Smooth muscle cell (in vitro differentiated cells): ENCODE measurements around the gene GNAO1. TPM values are rescaled to one million over a fixed set of nuclear protein-coding genes. Genes with fewer than 3 reads are reported as not detected.

Experiments used
- DNase-seq: peaks from one replicate; lab custom pipeline; 2025; ENCODE audit not compliant: unreplicated experiment; lab: John Stamatoyannopoulos, UW
- H2AFZ ChIP-seq: fragments of 200-600 bp; sonication (generic); 2 replicates; pipeline ENCODE4 v1.6.0; 2016; ENCODE audit warnings: antibody characterized with exemption, low read depth, mild to moderate bottlenecking
- H3F3A ChIP-seq: fragments of 200-600 bp; sonication (generic); 2 replicates; pipeline ENCODE4 v1.6.0; 2017; ENCODE audit warnings: antibody characterized with exemption, low read depth
- H3K27ac ChIP-seq: fragments of 200-600 bp; sonication (generic); 2 replicates; pipeline ENCODE4 v1.5.1; 2016; ENCODE audit warnings: low read depth, mild to moderate bottlenecking
- H3K27me3 ChIP-seq: fragments of 200-600 bp; sonication (generic); 2 replicates; pipeline ENCODE4 v1.6.1; 2016; ENCODE audit warnings: low read depth, mild to moderate bottlenecking
- H3K36me3 ChIP-seq: fragments of 200-600 bp; sonication (generic); 2 replicates; pipeline ENCODE4 v1.5.1; 2016; ENCODE audit warnings: low read depth
- H3K4me1 ChIP-seq: fragments of 200-600 bp; sonication (generic); 2 replicates; pipeline ENCODE4 v1.5.1; 2016; ENCODE audit warnings: low read depth
- H3K4me2 ChIP-seq: fragments of 200-600 bp; sonication (generic); 2 replicates; pipeline ENCODE4 v1.6.0; 2016; ENCODE audit warnings: mild to moderate bottlenecking
- H3K4me3 ChIP-seq: fragments of 200-600 bp; sonication (generic); 2 replicates; pipeline ENCODE4 v1.5.1; 2016; ENCODE audit warnings: mild to moderate bottlenecking
- H3K79me2 ChIP-seq: fragments of 200-600 bp; sonication (generic); 2 replicates; pipeline ENCODE4 v1.6.0; 2016; ENCODE audit warnings: low read depth, mild to moderate bottlenecking
- H3K9ac ChIP-seq: fragments of 200-600 bp; sonication (generic); 2 replicates; pipeline ENCODE4 v1.6.0; 2016; ENCODE audit warnings: low read depth
- H3K9me3 ChIP-seq: fragments of 200-600 bp; sonication (generic); replicated peaks from 2 replicates; pipeline ENCODE4 v1.5.1; 2016; ENCODE audit warnings: low read depth
- H4K20me1 ChIP-seq: fragments of 200-600 bp; sonication (generic); 2 replicates; pipeline ENCODE4 v1.6.0; 2016; ENCODE audit warnings: low read depth
- WGBS: methylation state at CpG from one replicate; pipeline ENCODE4 v1.1.7; 2016; ENCODE audit warnings: low lambda C conversion rate; 5-methylcytosine and 5-hydroxymethylcytosine counted together
- polyA plus RNA-seq: library from polyadenylated mRNA; unstranded; fragments of >200 nt; fragmentation: Nextera tagmentation; extraction: Ambion mirVana; gene quantifications from 2 replicates; pipeline ENCODE4 v1.2.1, GENCODE V29; 2016
- total RNA-seq: library from RNA; depleted of rRNA; stranded (reverse); fragments of >200 nt; gene quantifications from 2 replicates; pipeline ENCODE4 v1.2.3, GENCODE V29; 2014
- TF ChIP-seq, protein P1 (sequence below): fragments of 200-600 bp; sonication (generic); IDR thresholded peaks from 2 replicates; pipeline ENCODE4 v1.5.1; 2017; ENCODE audit warnings: borderline replicate concordance, mild to moderate bottlenecking, antibody characterized with exemption; ENCODE audit not compliant: insufficient read depth, poor library complexity, severe bottlenecking

Gene GNAO1
- total and polyA plus RNA-seq, 2 experiments from 2014 or later: 1.7 to 3.7 TPM

DNA sequence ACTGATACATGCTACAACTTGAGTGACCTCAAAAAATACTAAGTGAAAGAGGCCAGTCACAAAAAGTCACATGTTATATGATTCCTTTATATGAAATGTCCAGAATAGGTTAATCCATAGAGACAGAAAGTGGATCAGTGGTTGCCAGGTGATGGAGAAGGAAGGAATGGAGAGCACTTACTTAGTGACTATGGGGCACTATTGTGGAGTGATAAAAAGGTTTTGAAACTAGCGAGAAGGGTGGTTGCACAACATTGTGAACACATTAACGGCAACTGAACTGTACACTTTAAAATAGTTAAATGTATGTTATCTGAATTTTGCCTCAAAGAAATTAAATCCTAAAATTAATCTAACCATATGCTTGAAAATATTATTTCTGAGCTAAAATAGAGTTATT, 208.2 kb downstream of the GNAO1 start:
- no peak for DNase-seq
- no peaks in the 10 kb centered on the region for H3F3A ChIP-seq
- H2AFZ ChIP-seq: no peak overlapping the region
- H4K20me1 ChIP-seq: no peaks in the 10 kb centered on the region
- H3K9me3 ChIP-seq: no peaks in the 10 kb centered on the region
- peaks cover 12% of the 10 kb centered on the region for H3K36me3 ChIP-seq
- no peak overlapping the region for H3K4me2 ChIP-seq
- H3K27ac ChIP-seq: no peak overlapping the region
- no peak overlapping the region for H3K9ac ChIP-seq
- H3K4me1 ChIP-seq: no peaks in the 10 kb centered on the region
- peaks cover 4% of the 10 kb centered on the region for H3K79me2 ChIP-seq
- H3K4me3 ChIP-seq: no peak overlapping the region
- H3K27me3 ChIP-seq: no peaks in the 10 kb centered on the region
- 97% methylated on average over 2 of the region's 2 CpGs for WGBS
- TF ChIP-seq, protein P1, sequence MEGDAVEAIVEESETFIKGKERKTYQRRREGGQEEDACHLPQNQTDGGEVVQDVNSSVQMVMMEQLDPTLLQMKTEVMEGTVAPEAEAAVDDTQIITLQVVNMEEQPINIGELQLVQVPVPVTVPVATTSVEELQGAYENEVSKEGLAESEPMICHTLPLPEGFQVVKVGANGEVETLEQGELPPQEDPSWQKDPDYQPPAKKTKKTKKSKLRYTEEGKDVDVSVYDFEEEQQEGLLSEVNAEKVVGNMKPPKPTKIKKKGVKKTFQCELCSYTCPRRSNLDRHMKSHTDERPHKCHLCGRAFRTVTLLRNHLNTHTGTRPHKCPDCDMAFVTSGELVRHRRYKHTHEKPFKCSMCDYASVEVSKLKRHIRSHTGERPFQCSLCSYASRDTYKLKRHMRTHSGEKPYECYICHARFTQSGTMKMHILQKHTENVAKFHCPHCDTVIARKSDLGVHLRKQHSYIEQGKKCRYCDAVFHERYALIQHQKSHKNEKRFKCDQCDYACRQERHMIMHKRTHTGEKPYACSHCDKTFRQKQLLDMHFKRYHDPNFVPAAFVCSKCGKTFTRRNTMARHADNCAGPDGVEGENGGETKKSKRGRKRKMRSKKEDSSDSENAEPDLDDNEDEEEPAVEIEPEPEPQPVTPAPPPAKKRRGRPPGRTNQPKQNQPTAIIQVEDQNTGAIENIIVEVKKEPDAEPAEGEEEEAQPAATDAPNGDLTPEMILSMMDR: no peak

DNA sequence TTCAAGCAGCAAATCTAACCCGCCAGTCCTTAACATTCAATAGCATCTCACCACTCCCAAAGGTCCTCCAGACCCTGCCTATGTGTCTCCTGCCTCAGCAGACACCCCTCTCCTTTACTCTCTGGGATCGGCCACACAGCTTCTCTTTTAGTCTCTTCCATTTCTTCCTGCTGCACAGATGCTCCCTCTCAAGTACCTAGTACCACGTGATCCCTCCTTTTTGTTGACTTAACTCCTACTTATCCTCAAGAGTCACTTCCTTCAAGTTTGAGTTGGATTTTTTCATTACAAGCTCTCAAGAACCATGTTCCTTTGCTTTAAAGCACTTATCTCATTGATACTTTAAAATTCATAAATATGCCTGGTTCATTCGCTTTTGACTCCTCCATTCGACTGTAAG, 209.2 kb downstream of the GNAO1 start:
- Histone ChIP-seq H2AFZ (no peak overlapping the region), H3K4me3 (no peak overlapping the region), H3K79me2 (peaks cover 4% of the 10 kb centered on the region), H3K27me3 (no peaks in the 10 kb centered on the region), H3F3A (no peaks in the 10 kb centered on the region), H3K4me1 (no peaks in the 10 kb centered on the region), H3K36me3 (peaks cover 15% of the 10 kb centered on the region), H3K9me3 (no peaks in the 10 kb centered on the region), H3K9ac (no peak overlapping the region), H4K20me1 (no peaks in the 10 kb centered on the region), H3K4me2 (no peak overlapping the region), H3K27ac (no peak overlapping the region)
- 78% methylated on average over 5 of the region's 5 CpGs for WGBS
- no peak for DNase-seq
- TF ChIP-seq, protein P1: no peak

DNA sequence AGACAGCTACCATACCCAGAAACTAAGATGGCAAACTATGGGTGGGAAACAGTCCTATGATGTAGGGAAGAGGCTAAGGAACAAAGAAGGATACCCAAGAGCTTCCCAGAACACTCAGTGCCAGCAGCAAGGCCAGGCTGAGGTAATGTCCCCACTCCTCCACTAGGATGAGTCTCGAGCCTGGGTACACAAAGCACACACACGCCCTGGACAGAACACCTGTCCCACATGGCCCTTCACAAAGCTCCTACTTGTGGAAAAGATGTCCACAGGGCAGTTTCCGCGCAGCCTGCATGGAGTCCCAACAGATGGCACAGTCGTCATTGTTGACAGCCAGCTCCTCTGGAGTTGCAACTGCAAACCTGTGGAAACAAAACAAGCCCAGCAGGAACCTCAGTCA, 210.2 kb downstream of the GNAO1 start:
- DNase-seq: no peak
- Histone ChIP-seq H3K4me3 (no peak overlapping the region), H3K79me2 (peaks cover 4% of the 10 kb centered on the region), H3K27me3 (no peaks in the 10 kb centered on the region), H3K4me1 (no peaks in the 10 kb centered on the region), H3K9ac (no peak overlapping the region), H2AFZ (no peak overlapping the region), H3K36me3 (peaks cover 15% of the 10 kb centered on the region), H3K27ac (no peak overlapping the region), H4K20me1 (no peaks in the 10 kb centered on the region), H3F3A (no peaks in the 10 kb centered on the region), H3K4me2 (no peak overlapping the region), H3K9me3 (no peaks in the 10 kb centered on the region)
- 88% methylated on average over 5 of the region's 5 CpGs for WGBS
- TF ChIP-seq, protein P1: no peak

DNA sequence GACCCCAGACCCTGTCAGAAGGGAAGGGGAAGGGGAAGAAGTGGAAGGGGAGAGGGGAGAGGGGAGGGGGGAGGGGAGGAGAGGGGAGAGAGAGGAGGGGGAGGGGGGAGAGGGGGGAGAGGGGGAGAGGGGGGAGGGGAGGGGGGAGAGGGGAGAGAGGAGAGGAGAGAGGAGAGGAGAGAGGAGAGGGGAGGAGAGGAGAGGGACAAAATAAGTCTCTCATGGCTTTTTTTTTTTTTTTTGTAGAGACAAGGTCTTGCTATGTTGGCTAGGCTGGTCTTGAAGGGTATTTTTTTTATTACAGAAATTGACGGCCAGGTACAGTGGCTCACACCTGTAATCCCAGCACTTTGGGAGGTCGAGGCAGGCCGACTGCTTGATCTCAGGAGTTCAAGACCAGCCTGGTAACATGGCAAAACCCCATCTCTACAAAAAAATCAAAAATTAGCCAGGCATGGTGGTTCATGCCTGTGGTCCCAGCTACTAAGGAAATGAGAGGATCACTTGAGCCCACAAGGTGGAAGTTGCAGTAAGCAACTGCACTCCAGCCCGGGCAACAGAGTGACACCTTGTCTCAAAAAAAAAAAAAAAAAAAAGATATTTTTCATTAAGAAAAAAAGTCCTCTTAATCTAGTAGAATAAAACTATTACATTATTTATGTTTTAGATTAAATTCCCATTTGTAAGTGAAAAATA, 214.8 kb downstream of the GNAO1 start:
- Histone ChIP-seq H3K36me3 (peaks cover 15% of the 10 kb centered on the region), H3K27me3 (no peaks in the 10 kb centered on the region), H3K4me1 (no peaks in the 10 kb centered on the region), H3K79me2 (no peaks in the 10 kb centered on the region), H3K9ac (no peak overlapping the region), H4K20me1 (no peaks in the 10 kb centered on the region), H2AFZ (no peak overlapping the region), H3K27ac (no peak overlapping the region), H3K4me2 (no peak overlapping the region), H3K9me3 (no peaks in the 10 kb centered on the region), H3K4me3 (no peak overlapping the region), H3F3A (no peaks in the 10 kb centered on the region)
- DNase-seq: no peak
- TF ChIP-seq, protein P1: no peak
- WGBS: 80% methylated on average over 4 of the region's 4 CpGs
